Measurements from ENCODE around the gene CDON. TPM values are rescaled to one million over a fixed set of nuclear protein-coding genes. Genes with fewer than 3 reads are reported as not detected.
A peak's percentile ranks its signal among the peaks of the same experiment; 100 is the strongest.

Gene CDON
- total RNA-seq, 1 experiment from 2014 or later = 17.2 TPM

GRCh38 chr11:126011754-126012153, 50.9 kb downstream of the CDON start:
- no peak overlapping the region for H3K9ac ChIP-seq (ENCODE audit: extremely low read depth, insufficient read length, low read length)
- H3K79me2 ChIP-seq (ENCODE audit: insufficient read depth, low read length) = no peaks in the 10 kb centered on the region
- H2BK5ac ChIP-seq (ENCODE audit: insufficient read length, low read length) = no peak overlapping the region
- Mint-ChIP-seq H3K4me1 (peaks cover 4 to 10% of the 10 kb centered on the region in 2 experiments), H3K27me3 (ENCODE audit: low read depth) (no peaks in the 10 kb centered on the region), H3K9me3 (no peaks in the 10 kb centered on the region), H3K36me3 (ENCODE audit: insufficient read depth in 1 of 3, low read depth in 3 of 3) (peaks cover 0 to 14% (median 9%) of the 10 kb centered on the region in 3 experiments; a peak in 4 of 7 replicates), H3K4me3 (no peak overlapping the region), H3K27ac (peak overlapping the region in 1 of 3 experiments; percentile 67; a peak in 2 of 7 replicates)
- H2BK12ac ChIP-seq (ENCODE audit: insufficient read length, low read depth, low read length) = no peak overlapping the region
- no peak overlapping the region for H4K5ac ChIP-seq (ENCODE audit: insufficient read length, low read depth, low read length)
- H2BK15ac ChIP-seq (ENCODE audit: low read depth, low read length) = no peak overlapping the region
- H3K9me3 ChIP-seq (ENCODE audit: control insufficient read depth, low read depth, low read length) = no peaks in the 10 kb centered on the region
- H3K56ac ChIP-seq (ENCODE audit: insufficient read length, low read depth, low read length) = no peak overlapping the region
- no peak overlapping the region for H2AK5ac ChIP-seq (ENCODE audit: insufficient read length, low read length)
- H3T11ph ChIP-seq (ENCODE audit: low read length) = no peak overlapping the region
- H4K91ac ChIP-seq (ENCODE audit: insufficient read length, low read depth, low read length) = no peak overlapping the region
- no peak overlapping the region for H2AFZ ChIP-seq (ENCODE audit: low read length)
- TF ChIP-seq CTCF (conservative IDR thresholded peaks at IDR 0.05) = no peak
- DNase-seq = no peak
- WGBS (ENCODE audit: extremely low coverage, insufficient read length, low lambda C conversion rate) = no CpG with 5 or more reads among the region's 4 CpGs
- H4K20me1 ChIP-seq (ENCODE audit: control insufficient read depth, insufficient read depth, insufficient read length) = no peaks in the 10 kb centered on the region
- H3K4ac ChIP-seq (ENCODE audit: low read depth, low read length) = no peak overlapping the region
- no peak overlapping the region for H4K8ac ChIP-seq (replicated peaks; ENCODE audit: insufficient read length, low read depth, low read length)
- no peak overlapping the region for H2BK20ac ChIP-seq (ENCODE audit: low read depth, low read length, poor library complexity, severe bottlenecking)
- no peak overlapping the region for H3K4me2 ChIP-seq (ENCODE audit: insufficient read depth, insufficient read length, low read length)
- no peaks in the 10 kb centered on the region for H3K79me1 ChIP-seq (ENCODE audit: insufficient read depth, low read depth, low read length, poor library complexity, severe bottlenecking)
- H3K14ac ChIP-seq (ENCODE audit: insufficient read depth, low read length) = no peak overlapping the region
- H3K23me2 ChIP-seq (ENCODE audit: insufficient read length, low read depth, low read length, poor library complexity, severe bottlenecking) = no peaks in the 10 kb centered on the region
- no peak overlapping the region for H3K27ac ChIP-seq (ENCODE audit: insufficient read length, low read depth, low read length)
- no peak overlapping the region for H3K18ac ChIP-seq (ENCODE audit: insufficient read length, low read depth, low read length)
- no peaks in the 10 kb centered on the region for H3K27me3 ChIP-seq (ENCODE audit: insufficient read depth, low read length)
- no peak overlapping the region for H3K23ac ChIP-seq (ENCODE audit: insufficient read length, low read depth, low read length)
- H2BK120ac ChIP-seq (ENCODE audit: low read depth, low read length, poor library complexity, severe bottlenecking) = no peak overlapping the region
- H3K4me1 ChIP-seq (ENCODE audit: insufficient read depth, low read length) = no peaks in the 10 kb centered on the region

All from H9 (cell line).